Esophagus (tissue), 2 donors: ENCODE results near the gene GPR26. TPM values are rescaled to one million over a fixed set of nuclear protein-coding genes. Genes with fewer than 3 reads are reported as not detected.
"Not testable (repeated sequence)": the region's sequence is repeated elsewhere in the genome, so short reads cannot be mapped to it uniquely, and the experiment has no call there.

Source experiments
- H3K27ac ChIP-seq, 2 donors: one replicate each; pipeline ENCODE4 v1.5.1; 2013; ENCODE audit warnings: low read depth in 2 of 2, mild to moderate bottlenecking in 2 of 2, inconsistent platforms in 1 of 2, low read length in 1 of 2, moderate library complexity in 1 of 2
- H3K27me3 ChIP-seq, 2 donors: one replicate each; pipeline ENCODE4 v1.6.1; 2013; ENCODE audit warnings: low read length in 2 of 2, control low read depth in 1 of 2, mild to moderate bottlenecking in 1 of 2; ENCODE audit not compliant: insufficient read depth in 2 of 2, control insufficient read depth in 1 of 2
- H3K36me3 ChIP-seq, 2 donors: one replicate each; pipeline ENCODE4 v1.6.1; 2013; ENCODE audit warnings: low read length in 1 of 2; ENCODE audit not compliant: control insufficient read depth in 2 of 2, insufficient read depth in 2 of 2
- H3K4me1 ChIP-seq, 2 donors: one replicate each; pipeline ENCODE4 v1.6.1; 2013; ENCODE audit warnings: low read length in 1 of 2; ENCODE audit not compliant: control insufficient read depth in 2 of 2, insufficient read depth in 2 of 2
- H3K4me3 ChIP-seq, 2 donors: one replicate each; pipeline ENCODE4 v1.5.1; 2013; ENCODE audit warnings: low read length in 2 of 2, mild to moderate bottlenecking in 2 of 2, low read depth in 1 of 2, moderate library complexity in 1 of 2
- H3K9me3 ChIP-seq, 2 donors: one replicate each; pipeline ENCODE4 v1.6.1; 2013; ENCODE audit warnings: mild to moderate bottlenecking in 2 of 2, low read depth in 1 of 2, low read length in 1 of 2, moderate library complexity in 1 of 2; ENCODE audit not compliant: control insufficient read depth in 2 of 2, insufficient read depth in 1 of 2
- WGBS, 2 donors: extraction: QIAGEN DNeasy Blood & Tissue Kit; methylation state at CpG; one replicate each; pipeline ENCODE4 v1.1.7; 2013; 5-methylcytosine and 5-hydroxymethylcytosine counted together
- polyA plus RNA-seq, 2 donors: library from polyadenylated mRNA; stranded (reverse); fragments of 200-250 nt; gene quantifications; one replicate each; pipeline ENCODE4 v1.2.3, GENCODE V29; 2013
- donor health status: healthy with polysubstance abuse.
- donor health status: Bipolar disorder and iron deficiency.

The GPR26 gene
- polyA plus RNA-seq, 2 donors: not detected

DNA sequence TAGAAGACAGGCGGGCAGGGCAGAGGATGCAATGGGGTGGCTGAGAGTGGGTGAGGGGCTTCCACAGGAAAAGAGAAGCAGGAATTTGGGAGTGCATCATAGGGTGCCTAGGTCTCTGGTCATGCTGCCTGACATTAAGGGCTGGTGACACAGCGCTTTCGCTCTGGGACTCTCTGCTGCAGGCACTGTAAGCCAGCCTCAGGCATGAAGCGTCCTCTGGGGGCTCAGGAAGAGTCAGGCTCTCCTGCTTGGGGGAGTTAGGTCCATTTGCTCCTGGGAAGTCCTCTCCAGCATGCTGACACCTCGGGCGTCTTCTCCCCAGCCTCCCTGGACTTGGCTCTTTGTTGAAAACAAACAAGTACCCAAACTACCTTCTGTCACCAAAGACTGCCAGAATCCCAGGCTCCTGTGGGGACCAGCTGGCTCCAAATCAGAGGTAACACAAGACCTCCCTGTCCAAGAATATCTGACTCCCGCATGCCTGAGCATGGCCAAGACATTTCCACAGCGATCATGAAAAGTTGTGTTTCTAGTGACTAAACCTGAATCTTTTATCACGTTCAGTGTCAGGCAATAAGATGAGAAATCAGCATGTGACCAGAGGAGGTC, 55.4 kb downstream of the GPR26 start:
- Histone ChIP-seq H3K27ac (no peak overlapping the region), H3K9me3 (peaks cover 4 to 5% of the 10 kb centered on the region in 2 donors), H3K4me1 (no peaks in the 10 kb centered on the region), H3K27me3 (no peaks in the 10 kb centered on the region), H3K4me3 (no peak overlapping the region), H3K36me3 (no peaks in the 10 kb centered on the region)
- WGBS, 2 donors: 73 to 76% methylated on average over 9 of the region's 9 CpGs

DNA sequence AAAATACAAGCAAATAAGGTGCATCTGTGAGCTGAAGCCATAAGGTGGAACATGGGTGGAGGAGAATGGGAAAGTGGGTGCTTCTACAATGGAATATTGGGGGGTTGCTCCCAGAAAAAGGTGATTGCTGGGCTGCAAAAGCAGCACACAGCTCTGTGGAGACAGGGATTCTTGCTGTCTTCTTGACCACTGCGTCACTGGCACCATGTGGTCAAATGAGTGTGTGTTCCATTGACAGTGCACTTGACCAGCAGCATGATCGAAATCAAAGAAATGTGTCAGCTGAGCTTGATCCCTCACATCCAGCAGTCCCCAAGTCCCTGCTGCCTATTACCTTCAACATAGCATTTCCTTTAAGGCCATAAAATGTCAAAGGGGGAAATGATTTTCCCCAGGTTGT, 56.2 kb downstream of the GPR26 start:
- Histone ChIP-seq H3K4me3 (no peak overlapping the region), H3K9me3 (peaks cover 4 to 5% of the 10 kb centered on the region in 2 donors), H3K27me3 (no peaks in the 10 kb centered on the region), H3K4me1 (no peaks in the 10 kb centered on the region), H3K27ac (no peak overlapping the region), H3K36me3 (no peaks in the 10 kb centered on the region)
- WGBS, 2 donors: 89 to 93% methylated on average over 2 of the region's 2 CpGs

DNA sequence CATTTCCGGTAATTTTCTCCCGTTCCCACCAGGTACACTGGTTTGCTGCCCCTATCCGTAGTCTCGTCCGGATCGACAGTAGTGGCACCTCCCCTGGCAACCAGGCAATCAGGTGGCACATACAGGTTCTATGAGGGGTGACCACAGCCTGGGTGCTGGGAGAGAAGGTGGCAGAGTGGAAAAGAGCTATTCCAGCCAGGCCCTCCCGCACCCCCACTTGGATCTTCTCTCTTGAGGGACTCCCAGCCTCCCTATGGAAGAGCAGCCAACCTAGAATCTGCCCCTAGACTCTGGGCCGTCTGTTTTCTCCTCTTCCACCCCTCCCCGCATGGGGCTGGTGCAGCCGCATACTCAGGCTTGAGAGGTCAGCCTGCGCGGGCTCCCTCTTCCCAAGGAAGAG, 58.6 kb downstream of the GPR26 start:
- no peaks in the 10 kb centered on the region for H3K4me1 ChIP-seq
- H3K27me3 ChIP-seq: no peaks in the 10 kb centered on the region
- 87 to 92% methylated on average over 12 of the region's 12 CpGs for WGBS, 2 donors
- H3K36me3 ChIP-seq: no peaks in the 10 kb centered on the region
- H3K27ac ChIP-seq: no peak overlapping the region
- peaks cover 2 to 3% of the 10 kb centered on the region in 2 donors for H3K9me3 ChIP-seq
- no peak overlapping the region for H3K4me3 ChIP-seq

DNA sequence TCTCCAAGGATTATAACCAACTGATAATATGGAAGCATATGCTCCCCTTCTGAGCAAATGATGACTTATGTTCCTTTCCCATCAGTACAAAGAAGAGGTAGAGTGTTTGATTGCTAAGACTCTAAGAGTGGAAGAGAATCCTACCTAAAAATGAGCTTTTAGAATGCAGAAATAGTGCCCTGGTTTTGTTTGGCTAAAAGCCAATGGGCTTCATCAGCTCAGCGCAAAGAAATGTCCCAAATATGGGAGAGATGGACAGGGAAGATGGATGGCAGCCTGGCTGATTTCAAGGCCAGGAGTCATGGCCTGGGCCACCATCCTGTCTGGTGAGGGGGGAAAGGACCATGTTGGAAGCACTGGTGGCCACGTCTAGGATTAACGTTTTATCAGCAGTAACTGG, 60.2 kb downstream of the GPR26 start:
- Histone ChIP-seq H3K4me1 (no peaks in the 10 kb centered on the region), H3K27ac (no peak overlapping the region), H3K9me3 (peaks cover 3% of the 10 kb centered on the region in 2 donors), H3K4me3 (no peak overlapping the region), H3K36me3 (no peaks in the 10 kb centered on the region), H3K27me3 (no peaks in the 10 kb centered on the region)
- 58 to 85% methylated on average over 3 of the region's 3 CpGs for WGBS, 2 donors

DNA sequence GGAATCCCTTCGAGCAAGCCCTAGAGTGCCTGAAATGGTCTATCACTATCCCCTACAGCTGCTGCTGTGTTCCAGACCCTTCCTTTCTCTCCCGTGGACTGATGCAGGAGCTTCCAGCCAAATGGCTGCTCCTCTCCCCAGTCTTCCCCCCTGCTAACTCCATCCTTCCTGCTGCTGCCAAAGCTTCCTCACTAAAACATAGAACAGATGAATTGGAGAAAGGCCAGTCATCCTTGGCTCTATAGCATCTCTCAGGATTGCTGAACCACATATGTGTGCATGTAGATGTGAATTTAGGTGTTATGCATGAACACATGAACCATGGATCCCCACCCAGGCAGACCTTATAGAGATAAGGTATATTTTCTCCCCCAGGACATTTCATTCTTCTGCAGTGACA, 60.7 kb downstream of the GPR26 start:
- 65 to 79% methylated on average over 2 of the region's 2 CpGs for WGBS, 2 donors
- H3K4me3 ChIP-seq: no peak overlapping the region
- H3K9me3 ChIP-seq: peaks cover 3% of the 10 kb centered on the region in 2 donors
- no peaks in the 10 kb centered on the region for H3K27me3 ChIP-seq
- H3K36me3 ChIP-seq: no peaks in the 10 kb centered on the region
- H3K4me1 ChIP-seq: no peaks in the 10 kb centered on the region
- H3K27ac ChIP-seq: no peak overlapping the region

DNA sequence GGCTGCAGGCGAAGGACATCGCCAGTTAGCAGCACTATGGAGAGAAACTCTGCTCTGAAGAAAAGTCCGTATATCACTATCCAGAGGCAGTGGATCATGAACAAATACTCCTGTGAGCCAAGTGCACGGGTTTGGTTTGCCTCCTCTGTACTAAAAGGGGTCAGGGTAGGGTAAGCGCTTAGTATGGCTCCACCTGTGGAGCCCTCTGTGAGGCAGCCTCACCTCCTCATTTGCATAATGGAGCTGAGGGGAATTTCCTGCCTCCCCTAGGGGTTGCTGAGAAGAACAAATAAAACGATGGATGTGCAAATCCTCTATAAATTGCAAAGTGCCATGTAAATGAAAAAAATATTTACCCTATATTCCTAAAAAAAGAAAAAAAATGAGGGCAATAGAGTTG, 63.4 kb downstream of the GPR26 start:
- Histone ChIP-seq H3K4me3 (no peak overlapping the region), H3K4me1 (no peaks in the 10 kb centered on the region), H3K9me3 (peaks cover 3% of the 10 kb centered on the region in 2 donors), H3K27me3 (no peaks in the 10 kb centered on the region), H3K27ac (no peak overlapping the region), H3K36me3 (no peaks in the 10 kb centered on the region)
- 71 to 75% methylated on average over 6 of the region's 6 CpGs for WGBS, 2 donors

DNA sequence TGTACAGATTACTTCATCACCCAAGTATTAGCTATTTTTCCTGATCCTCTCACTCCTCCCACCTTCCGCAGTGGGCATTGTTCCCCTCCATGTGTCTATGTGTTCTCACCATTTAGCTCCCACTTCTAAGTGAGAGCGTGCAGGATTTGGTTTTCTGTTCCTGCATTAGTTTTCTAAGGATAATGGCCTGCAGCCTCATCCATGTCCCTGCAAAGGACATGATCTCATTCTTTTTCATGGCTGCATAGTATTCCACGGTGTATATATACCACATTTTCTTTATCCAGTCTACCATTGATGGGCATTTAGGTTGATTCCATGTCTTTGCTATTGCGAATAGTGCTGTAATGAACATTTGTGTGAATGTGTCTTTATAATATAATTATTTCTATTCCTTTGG, 70.8 kb downstream of the GPR26 start:
- not testable (repeated sequence) for H3K36me3 ChIP-seq, H3K27ac ChIP-seq, H3K4me1 ChIP-seq, H3K27me3 ChIP-seq, H3K4me3 ChIP-seq, H3K9me3 ChIP-seq
- 88 to 92% methylated on average over 4 of the region's 4 CpGs for WGBS, 2 donors

DNA sequence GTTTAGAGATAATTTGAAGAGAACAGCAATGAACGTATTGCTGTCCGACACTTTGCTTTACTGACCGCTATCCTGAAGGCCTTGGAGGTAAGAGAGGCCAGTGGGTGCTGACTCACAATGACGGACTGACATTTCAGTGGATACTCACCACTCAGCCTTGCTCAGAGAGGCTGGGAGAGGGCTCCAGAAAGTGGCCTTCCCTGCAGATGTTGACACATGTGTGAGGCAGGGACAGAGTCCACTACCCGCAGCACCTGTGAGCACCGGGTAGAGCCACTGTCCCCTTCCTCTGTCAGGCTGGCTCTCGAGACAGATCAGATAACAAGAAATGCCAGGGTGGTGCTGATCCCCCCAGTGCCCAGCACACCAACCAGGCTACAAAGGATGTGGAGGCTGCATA, 75.0 kb downstream of the GPR26 start:
- Histone ChIP-seq H3K36me3 (no peaks in the 10 kb centered on the region), H3K9me3 (no peaks in the 10 kb centered on the region)
- 65 to 80% methylated on average over 7 of the region's 7 CpGs for WGBS, 2 donors

DNA sequence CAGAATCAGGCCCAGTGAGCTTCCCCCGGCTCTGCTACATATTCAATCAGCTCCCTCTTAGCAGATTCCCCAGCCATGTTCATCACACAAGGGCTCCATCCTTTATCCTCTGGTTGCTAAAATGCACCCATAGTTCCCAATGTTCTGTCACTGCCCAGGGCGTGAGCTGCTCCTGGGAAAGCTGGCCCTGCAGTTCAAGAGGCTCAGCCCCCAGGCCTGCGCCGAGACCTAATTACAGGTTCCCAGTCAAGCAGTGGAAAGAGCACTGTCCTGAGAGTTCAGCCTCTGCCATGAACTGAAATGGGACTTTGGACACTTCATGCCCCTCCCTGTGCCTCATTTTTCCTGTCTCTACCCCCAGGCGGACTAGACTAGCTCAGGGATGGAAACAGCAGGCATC, 75.6 kb downstream of the GPR26 start:
- H3K9me3 ChIP-seq: no peaks in the 10 kb centered on the region
- H3K4me1 ChIP-seq: no peaks in the 10 kb centered on the region
- H3K4me3 ChIP-seq: no peak overlapping the region
- no peak overlapping the region for H3K27ac ChIP-seq
- no peaks in the 10 kb centered on the region for H3K36me3 ChIP-seq
- WGBS, 2 donors: 88 to 91% methylated on average over 5 of the region's 5 CpGs
- H3K27me3 ChIP-seq: no peaks in the 10 kb centered on the region

More for the DNA sequence above, 75.0 kb downstream of the GPR26 start:
- Histone ChIP-seq H3K27ac (no peak overlapping the region), H3K4me1 (no peaks in the 10 kb centered on the region), H3K27me3 (no peaks in the 10 kb centered on the region), H3K4me3 (no peak overlapping the region)

DNA sequence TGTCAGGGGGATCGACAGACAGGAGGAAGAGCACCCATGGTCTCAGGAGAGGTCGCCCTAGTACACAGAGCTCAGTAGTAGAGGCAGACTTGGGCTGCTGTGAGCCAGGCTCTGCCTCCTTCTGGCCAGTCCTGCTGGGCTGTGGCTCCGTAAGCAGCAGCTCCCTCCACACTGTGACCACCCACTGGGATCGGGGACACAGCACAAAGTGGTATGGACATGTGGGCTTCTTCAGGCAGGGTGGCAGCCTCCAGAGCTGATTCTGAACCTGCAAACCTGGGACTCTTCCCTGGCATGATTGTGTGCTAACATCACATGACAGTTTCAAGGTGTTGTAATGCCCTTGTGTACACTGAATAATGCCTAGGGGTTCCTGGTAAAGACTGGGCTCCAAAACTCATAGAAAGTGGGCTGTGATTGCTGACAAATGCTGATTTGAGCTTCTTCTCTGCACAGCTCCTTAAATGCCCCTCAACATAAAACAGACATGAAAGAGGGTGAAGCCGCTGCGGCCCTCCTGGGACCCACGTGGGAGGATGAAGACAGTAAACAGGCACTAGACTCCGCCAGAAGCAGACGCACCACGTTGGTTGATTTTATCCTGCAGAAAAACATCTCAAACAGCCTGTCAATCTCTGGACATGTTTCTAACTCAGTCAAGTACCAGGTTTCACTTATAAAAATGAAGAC, 76.7 kb downstream of the GPR26 start:
- Histone ChIP-seq H3K36me3 (no peaks in the 10 kb centered on the region), H3K9me3 (no peaks in the 10 kb centered on the region), H3K4me3 (no peak overlapping the region), H3K4me1 (no peaks in the 10 kb centered on the region), H3K27ac (no peak overlapping the region), H3K27me3 (no peaks in the 10 kb centered on the region)
- WGBS, 2 donors: 74 to 81% methylated on average over 10 of the region's 10 CpGs
